H9 (cell line): ENCODE results near the gene SMARCD3. TPM values are rescaled to one million over a fixed set of nuclear protein-coding genes. Genes with fewer than 3 reads are reported as not detected.

Experiments
- DNase-seq: peaks from one replicate; pipeline ENCODE4 v3.0.0-alpha.2; 2017
- H2AFZ ChIP-seq: one replicate; pipeline ENCODE4 v1.6.1; 2013; ENCODE audit warnings: mild to moderate bottlenecking, low read length, control low read depth, moderate library complexity
- H2AK5ac ChIP-seq: 2 replicates; pipeline ENCODE4 v1.6.1; 2013; ENCODE audit warnings: low read length, control low read depth, mixed read lengths; ENCODE audit not compliant: insufficient read length
- H2BK120ac ChIP-seq: one replicate; pipeline ENCODE4 v1.6.1; 2013; ENCODE audit warnings: low read depth, mild to moderate bottlenecking, low read length, control low read depth, inconsistent platforms; ENCODE audit not compliant: poor library complexity, severe bottlenecking
- H2BK12ac ChIP-seq: 2 replicates; pipeline ENCODE4 v1.6.1; 2013; ENCODE audit warnings: low read length, control low read depth, mixed read lengths, low read depth; ENCODE audit not compliant: insufficient read length
- H2BK15ac ChIP-seq: 2 replicates; pipeline ENCODE4 v1.6.1; 2013; ENCODE audit warnings: low read depth, low read length, control low read depth
- H2BK20ac ChIP-seq: one replicate; pipeline ENCODE4 v1.6.1; 2013; ENCODE audit warnings: low read depth, mild to moderate bottlenecking, low read length, control low read depth, inconsistent platforms; ENCODE audit not compliant: poor library complexity, severe bottlenecking
- H2BK5ac ChIP-seq: 2 replicates; pipeline ENCODE4 v1.6.1; 2013; ENCODE audit warnings: low read length, control low read depth, mixed read lengths; ENCODE audit not compliant: insufficient read length
- H3K14ac ChIP-seq: 2 replicates; pipeline ENCODE4 v1.6.1; 2013; ENCODE audit warnings: low read length, control low read depth; ENCODE audit not compliant: insufficient read depth
- H3K18ac ChIP-seq: 2 replicates; pipeline ENCODE4 v1.6.1; 2013; ENCODE audit warnings: low read depth, mild to moderate bottlenecking, mixed read lengths, low read length, control low read depth; ENCODE audit not compliant: insufficient read length
- H3K23ac ChIP-seq: 2 replicates; pipeline ENCODE4 v1.6.1; 2013; ENCODE audit warnings: low read length, control low read depth, mixed read lengths, low read depth; ENCODE audit not compliant: insufficient read length
- H3K23me2 ChIP-seq: 2 replicates; pipeline ENCODE4 v1.6.1; 2013; ENCODE audit warnings: low read depth, mild to moderate bottlenecking, mixed read lengths, low read length, control low read depth; ENCODE audit not compliant: insufficient read length, poor library complexity, severe bottlenecking
- H3K27ac ChIP-seq: 2 replicates; pipeline ENCODE4 v1.5.1; 2013; ENCODE audit warnings: low read length, control low read depth, mixed read lengths, low read depth; ENCODE audit not compliant: insufficient read length
- H3K27me3 ChIP-seq: 2 replicates; pipeline ENCODE4 v1.6.1; 2013; ENCODE audit warnings: low read length, control low read depth, inconsistent platforms; ENCODE audit not compliant: insufficient read depth
- H3K4ac ChIP-seq: 2 replicates; pipeline ENCODE4 v1.6.1; 2013; ENCODE audit warnings: low read depth, mild to moderate bottlenecking, control low read depth, inconsistent platforms, low read length, moderate library complexity
- H3K4me1 ChIP-seq: 2 replicates; pipeline ENCODE4 v1.6.1; 2013; ENCODE audit warnings: low read length, control low read depth, inconsistent platforms; ENCODE audit not compliant: insufficient read depth
- H3K4me2 ChIP-seq: 2 replicates; pipeline ENCODE4 v1.6.1; 2013; ENCODE audit warnings: low read length, control low read depth, mixed read lengths; ENCODE audit not compliant: insufficient read length, insufficient read depth
- H3K56ac ChIP-seq: 2 replicates; pipeline ENCODE4 v1.6.1; 2013; ENCODE audit warnings: low read depth, mild to moderate bottlenecking, mixed read lengths, low read length, control low read depth; ENCODE audit not compliant: insufficient read length
- H3K79me1 ChIP-seq: 2 replicates; pipeline ENCODE4 v1.6.1; 2013; ENCODE audit warnings: low read depth, mild to moderate bottlenecking, moderate library complexity, low read length, control low read depth, inconsistent platforms; ENCODE audit not compliant: insufficient read depth, poor library complexity, severe bottlenecking
- H3K79me2 ChIP-seq: 2 replicates; pipeline ENCODE4 v1.6.1; 2013; ENCODE audit warnings: low read length, control low read depth, inconsistent platforms; ENCODE audit not compliant: insufficient read depth
- H3K9ac ChIP-seq: 2 replicates; pipeline ENCODE4 v1.6.1; 2013; ENCODE audit warnings: low read length, control low read depth, mixed read lengths; ENCODE audit not compliant: insufficient read length; ENCODE audit errors: extremely low read depth
- H3K9me3 ChIP-seq: one replicate; pipeline ENCODE4 v1.6.1; 2013; ENCODE audit warnings: low read depth, low read length, inconsistent platforms; ENCODE audit not compliant: control insufficient read depth
- H3T11ph ChIP-seq: one replicate; pipeline ENCODE4 v1.6.1; 2013; ENCODE audit warnings: mild to moderate bottlenecking, low read length, control low read depth, inconsistent platforms
- H4K20me1 ChIP-seq: one replicate; pipeline ENCODE4 v1.6.1; 2013; ENCODE audit not compliant: control insufficient read depth, insufficient read length, insufficient read depth
- H4K5ac ChIP-seq: 2 replicates; pipeline ENCODE4 v1.6.1; 2013; ENCODE audit warnings: low read depth, mild to moderate bottlenecking, mixed read lengths, low read length, control low read depth; ENCODE audit not compliant: insufficient read length
- H4K8ac ChIP-seq: replicated peaks from 2 replicates; pipeline ENCODE4 v1.6.1; 2013; ENCODE audit warnings: low read length, control low read depth, mixed read lengths, low read depth; ENCODE audit not compliant: insufficient read length
- H4K91ac ChIP-seq: 2 replicates; pipeline ENCODE4 v1.6.1; 2013; ENCODE audit warnings: low read depth, mild to moderate bottlenecking, moderate library complexity, mixed read lengths, low read length, control low read depth; ENCODE audit not compliant: insufficient read length
- H3K27ac Mint-ChIP-seq, 3 experiments: 2 replicates in 2 of 3; 3 replicates in 1 of 3; pipeline ENCODE4 v1.8.0; 2020 to 2021; ENCODE audit warnings: mixed read lengths in 3 of 3, mild to moderate bottlenecking in 1 of 3, moderate library complexity in 1 of 3
- H3K27me3 Mint-ChIP-seq: 2 replicates; pipeline ENCODE4 v1.8.0; 2021; ENCODE audit warnings: low read depth, mild to moderate bottlenecking, moderate library complexity, mixed read lengths
- H3K36me3 Mint-ChIP-seq, 3 experiments: 2 replicates in 2 of 3; 3 replicates in 1 of 3; pipeline ENCODE4 v1.8.0; 2020 to 2021; ENCODE audit warnings: low read depth in 3 of 3, mixed read lengths in 3 of 3; ENCODE audit not compliant: insufficient read depth in 1 of 3
- H3K4me1 Mint-ChIP-seq, 2 experiments: 2 replicates each; pipeline ENCODE4 v1.8.0; 2020; ENCODE audit warnings: mixed read lengths in 2 of 2
- H3K4me3 Mint-ChIP-seq, 2 experiments: 2 replicates in 1 of 2; 3 replicates in 1 of 2; pipeline ENCODE4 v1.8.0; 2020 to 2021; ENCODE audit warnings: mild to moderate bottlenecking in 2 of 2, mixed read lengths in 2 of 2, moderate library complexity in 1 of 2
- H3K9me3 Mint-ChIP-seq, 2 experiments: 2 replicates in 1 of 2; 3 replicates in 1 of 2; pipeline ENCODE4 v1.8.0; 2020; ENCODE audit warnings: mild to moderate bottlenecking in 2 of 2, mixed read lengths in 2 of 2, moderate library complexity in 1 of 2
- CTCF ChIP-seq: fragments of 200-600 bp; sonication (generic); conservative IDR thresholded peaks from 3 replicates; pipeline ENCODE4 v1.8.0; 2021; ENCODE audit warnings: antibody characterized with exemption, mild to moderate bottlenecking
- WGBS: extraction: QIAGEN DNeasy Blood & Tissue Kit; methylation state at CpG from one replicate; pipeline ENCODE4 v1.1.7; 2013; ENCODE audit warnings: missing lambda C conversion rate, low lambda C conversion rate, mixed read lengths; ENCODE audit not compliant: insufficient read length; ENCODE audit errors: extremely low coverage; 5-methylcytosine and 5-hydroxymethylcytosine counted together
- total RNA-seq: library from RNA; stranded (reverse); gene quantifications from 2 replicates; pipeline ENCODE4 v1.2.1, GENCODE V29; 2021

Gene SMARCD3
- total RNA-seq, 1 experiment from 2014 or later = 5.0 TPM

- H3K27me3 ChIP-seq = peaks cover 19% of the 10 kb centered on the region; the same call in 1 of the 2 replicates
- H4K8ac ChIP-seq = no peak overlapping the region
- no peak overlapping the region for H2BK12ac ChIP-seq
- no peak overlapping the region for H3K9ac ChIP-seq
- H3K18ac ChIP-seq = no peak overlapping the region
- H3K79me2 ChIP-seq = no peaks in the 10 kb centered on the region
- Mint-ChIP-seq H3K4me1 (peaks cover 56 to 68% of the 10 kb centered on the region in 2 experiments), H3K4me3 (peak overlapping the region; percentile 72 to 92), H3K27ac (peak overlapping the region in 1 of 3 experiments; percentile 52; a peak in 1 of 7 replicates), H3K36me3 (no peaks in the 10 kb centered on the region), H3K27me3 (peaks cover 75% of the 10 kb centered on the region), H3K9me3 (no peaks in the 10 kb centered on the region; a peak in 1 of 5 replicates)
- no peak overlapping the region for H3K56ac ChIP-seq
- H3K23ac ChIP-seq = no peak overlapping the region
- H2BK15ac ChIP-seq = no peak overlapping the region
- H3K27ac ChIP-seq = no peak overlapping the region
- H2AFZ ChIP-seq = no peak overlapping the region
- H2AK5ac ChIP-seq = no peak overlapping the region
- no peak for TF ChIP-seq CTCF
- H3T11ph ChIP-seq = no peak overlapping the region
- peaks cover 4% of the 10 kb centered on the region; the same call in 1 of the 2 replicates for H3K4me1 ChIP-seq
- no peaks in the 10 kb centered on the region for H3K79me1 ChIP-seq
- DNase-seq = no peak
- no peak overlapping the region for H3K4ac ChIP-seq
- H4K91ac ChIP-seq = no peak overlapping the region
- H3K23me2 ChIP-seq = peaks cover 20% of the 10 kb centered on the region
- no peaks in the 10 kb centered on the region for H4K20me1 ChIP-seq
- H2BK120ac ChIP-seq = no peak overlapping the region
- H3K9me3 ChIP-seq = no peaks in the 10 kb centered on the region
- no CpG with 5 or more reads among the region's 29 CpGs for WGBS
- no peak overlapping the region for H4K5ac ChIP-seq
- H3K4me2 ChIP-seq = peak overlapping the region; percentile 71
- H3K14ac ChIP-seq = no peak overlapping the region
- no peak overlapping the region for H2BK5ac ChIP-seq
- no peak overlapping the region for H2BK20ac ChIP-seq
Measured at GRCh38 chr7:151247611-151248345, 716 bp downstream of the SMARCD3 start.
